Breast epithelium (tissue), 4 donors: ENCODE data around the gene DCST1. TPM values are rescaled to one million over a fixed set of nuclear protein-coding genes. Genes with fewer than 3 reads are reported as not detected.

Source experiments
- DNase-seq, 2 donors: peaks; one replicate each; pipeline ENCODE4 v3.0.0-alpha.2; 2019; ENCODE audit warnings: low spot score in 2 of 2
- H3K27ac ChIP-seq, 2 donors: fragments of 200-600 bp; sonication (generic) in 1 of 2; one replicate each; pipeline ENCODE4 v1.5.1; 2016 to 2019; ENCODE audit warnings: mild to moderate bottlenecking in 1 of 2
- H3K27me3 ChIP-seq, 2 donors: fragments of 200-600 bp; sonication (generic) in 1 of 2; one replicate each; pipeline versions ENCODE4 v1.5.1 to v1.6.0; 2017 to 2019; ENCODE audit warnings: control low read depth in 1 of 2, mild to moderate bottlenecking in 1 of 2
- H3K36me3 ChIP-seq: fragments of 200-600 bp; one replicate; pipeline ENCODE4 v1.5.1; 2019
- H3K4me1 ChIP-seq, 2 donors: fragments of 200-600 bp; sonication (generic); one replicate each; pipeline ENCODE4 v1.5.1; 2016 to 2019; ENCODE audit warnings: control low read depth in 1 of 2
- H3K4me3 ChIP-seq, 3 donors: fragments of 200-600 bp; sonication (generic); 1 replicate in 2 of 3; 2 replicates in 1 of 3; pipeline ENCODE4 v1.5.1; 2016 to 2019; ENCODE audit warnings: mild to moderate bottlenecking in 3 of 3, moderate library complexity in 2 of 3
- H3K9me3 ChIP-seq, 2 donors: fragments of 200-600 bp; sonication (generic) in 1 of 2; one replicate each; pipeline ENCODE4 v1.5.1; 2016 to 2019; ENCODE audit warnings: control low read depth in 1 of 2
- POLR2A ChIP-seq: fragments of 450-650 bp; IDR thresholded peaks from one replicate; pipeline ENCODE4 v1.6.1; 2016; ENCODE audit warnings: antibody characterized with exemption, mild to moderate bottlenecking, moderate library complexity
- POLR2AphosphoS5 ChIP-seq, 3 donors: sonication (generic); formaldehyde crosslinking; IDR thresholded peaks; one replicate each; pipeline ENCODE4 v1.6.1; 2017; ENCODE audit warnings: antibody characterized with exemption in 3 of 3
- intact Hi-C: fragments of 100-400 bp; cut with DNase I; formaldehyde crosslinking; loops from one replicate; pipeline ENCODE4 v1.15.1; 2023; ENCODE audit warnings: low total_unique reads
- total RNA-seq, 3 donors: library from RNA; depleted of rRNA; stranded (reverse); fragments of >200 nt; gene quantifications; one replicate each; pipeline ENCODE4 v1.1.0, GENCODE V29; 2016
- TF ChIP-seq, protein P1 (sequence below), 3 donors: fragments of 450-650 bp; IDR thresholded peaks; one replicate each; pipeline ENCODE4 v1.5.1; 2016 to 2017; ENCODE audit warnings: antibody characterized with exemption in 3 of 3, mild to moderate bottlenecking in 3 of 3, moderate library complexity in 3 of 3

DCST1 gene
- total RNA-seq, 3 donors from 2014 or later = 0.16 to 0.66 (median 0.44) TPM

- Histone ChIP-seq H3K27me3 (no peaks in the 10 kb centered on the region), H3K27ac (no peak overlapping the region), H3K4me1 (no peaks in the 10 kb centered on the region), H3K36me3 (no peaks in the 10 kb centered on the region), H3K4me3 (no peak overlapping the region), H3K9me3 (no peaks in the 10 kb centered on the region)
- no peak for DNase-seq
- intact Hi-C loops = no loop called here
- TF ChIP-seq, protein P1, sequence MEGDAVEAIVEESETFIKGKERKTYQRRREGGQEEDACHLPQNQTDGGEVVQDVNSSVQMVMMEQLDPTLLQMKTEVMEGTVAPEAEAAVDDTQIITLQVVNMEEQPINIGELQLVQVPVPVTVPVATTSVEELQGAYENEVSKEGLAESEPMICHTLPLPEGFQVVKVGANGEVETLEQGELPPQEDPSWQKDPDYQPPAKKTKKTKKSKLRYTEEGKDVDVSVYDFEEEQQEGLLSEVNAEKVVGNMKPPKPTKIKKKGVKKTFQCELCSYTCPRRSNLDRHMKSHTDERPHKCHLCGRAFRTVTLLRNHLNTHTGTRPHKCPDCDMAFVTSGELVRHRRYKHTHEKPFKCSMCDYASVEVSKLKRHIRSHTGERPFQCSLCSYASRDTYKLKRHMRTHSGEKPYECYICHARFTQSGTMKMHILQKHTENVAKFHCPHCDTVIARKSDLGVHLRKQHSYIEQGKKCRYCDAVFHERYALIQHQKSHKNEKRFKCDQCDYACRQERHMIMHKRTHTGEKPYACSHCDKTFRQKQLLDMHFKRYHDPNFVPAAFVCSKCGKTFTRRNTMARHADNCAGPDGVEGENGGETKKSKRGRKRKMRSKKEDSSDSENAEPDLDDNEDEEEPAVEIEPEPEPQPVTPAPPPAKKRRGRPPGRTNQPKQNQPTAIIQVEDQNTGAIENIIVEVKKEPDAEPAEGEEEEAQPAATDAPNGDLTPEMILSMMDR (IDR thresholded peaks at IDR 0.05) = no peak
- TF ChIP-seq POLR2A = no peak
- TF ChIP-seq POLR2AphosphoS5 (IDR thresholded peaks at IDR 0.05) = no peak
Observed at GRCh38 chr1:155032886-155033285, 738 bp upstream of the DCST1 start.

GRCh38 chr1:155034318-155035208, 939 bp downstream of the DCST1 start:
- no peaks in the 10 kb centered on the region for H3K9me3 ChIP-seq
- DNase-seq = no peak
- H3K36me3 ChIP-seq = no peaks in the 10 kb centered on the region
- H3K27me3 ChIP-seq = no peaks in the 10 kb centered on the region
- peaks cover 0 to 8% of the 10 kb centered on the region in 2 donors for H3K4me1 ChIP-seq
- intact Hi-C loops = no loop called here
- no peak overlapping the region for H3K4me3 ChIP-seq
- TF ChIP-seq, protein P1 (IDR thresholded peaks at IDR 0.05) = no peak
- no peak for TF ChIP-seq POLR2A
- no peak for TF ChIP-seq POLR2AphosphoS5 (IDR thresholded peaks at IDR 0.05)
- no peak overlapping the region for H3K27ac ChIP-seq

DNA sequence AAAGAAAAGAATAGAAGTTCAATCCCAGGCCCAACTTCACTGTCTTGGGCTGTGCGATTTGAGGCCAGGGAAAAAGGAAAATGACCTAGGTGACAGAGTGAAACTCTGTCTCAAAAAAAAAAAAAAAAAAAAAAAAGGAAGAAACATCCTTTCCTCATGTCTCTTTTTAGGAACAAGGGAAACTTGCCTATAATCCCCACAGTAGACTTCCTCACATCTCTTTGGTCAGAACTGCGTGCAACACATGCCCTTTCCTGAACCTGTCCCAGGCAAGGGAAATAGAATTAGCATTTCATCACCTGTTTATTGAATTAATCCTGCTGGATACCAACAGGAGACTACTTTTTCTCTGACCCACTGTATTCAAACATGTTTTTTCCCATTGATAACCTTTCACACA, 2.3 kb downstream of the DCST1 start:
- Histone ChIP-seq H3K4me3 (no peak overlapping the region), H3K4me1 (peaks cover 0 to 8% of the 10 kb centered on the region in 2 donors), H3K27ac (peak overlapping the region in 1 of 2 donors; percentile 21), H3K9me3 (no peaks in the 10 kb centered on the region), H3K27me3 (no peaks in the 10 kb centered on the region), H3K36me3 (no peaks in the 10 kb centered on the region)
- no peak for DNase-seq
- intact Hi-C loops = no loop called here
- TF ChIP-seq POLR2A = no peak
- TF ChIP-seq, protein P1 (IDR thresholded peaks at IDR 0.05) = no peak
- no peak for TF ChIP-seq POLR2AphosphoS5 (IDR thresholded peaks at IDR 0.05)

DNA sequence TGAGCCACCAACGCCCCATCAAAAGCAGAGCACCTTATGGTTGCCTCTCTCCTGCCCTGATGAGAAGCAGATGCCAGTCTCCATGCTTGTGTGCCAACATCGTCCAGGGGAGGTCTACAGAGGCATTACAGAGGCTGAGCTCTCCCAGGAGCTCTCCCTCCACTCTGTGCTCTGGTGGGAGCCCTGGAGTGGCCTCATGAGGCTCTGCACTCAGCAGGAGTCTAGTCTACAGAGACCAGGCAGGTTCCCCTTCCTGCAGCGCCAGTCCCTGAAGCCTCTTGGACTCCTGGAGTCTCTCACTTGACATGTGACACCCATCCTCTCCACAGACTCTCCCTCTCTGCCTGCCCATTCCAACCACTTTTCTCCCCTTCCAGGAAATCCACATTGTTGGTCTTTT, 3.4 kb downstream of the DCST1 start:
- Histone ChIP-seq H3K36me3 (no peaks in the 10 kb centered on the region), H3K27ac (peak overlapping the region in 1 of 2 donors; percentile 90), H3K4me3 (no peak overlapping the region), H3K4me1 (peaks cover 0 to 8% of the 10 kb centered on the region in 2 donors), H3K9me3 (no peaks in the 10 kb centered on the region), H3K27me3 (no peaks in the 10 kb centered on the region)
- DNase-seq = no peak
- no peak for TF ChIP-seq POLR2A
- TF ChIP-seq POLR2AphosphoS5 (IDR thresholded peaks at IDR 0.05) = no peak
- TF ChIP-seq, protein P1 (IDR thresholded peaks at IDR 0.05) = no peak
- intact Hi-C loops = no loop called here

- intact Hi-C loops = no loop called here
- peak in 1 of 3 donors; percentile 50 for TF ChIP-seq POLR2AphosphoS5 (IDR thresholded peaks at IDR 0.05)
- no peak for TF ChIP-seq POLR2A
- TF ChIP-seq, protein P1 (IDR thresholded peaks at IDR 0.05) = no peak
- H3K4me1 ChIP-seq = peaks cover 0 to 8% of the 10 kb centered on the region in 2 donors
Observed at GRCh38 chr1:155037851-155038441, 4.3 kb downstream of the DCST1 start.

More at GRCh38 chr1:155037851-155038441, 4.3 kb downstream of the DCST1 start:
- Histone ChIP-seq H3K27ac (peak overlapping the region; percentile 75 to 90), H3K27me3 (no peaks in the 10 kb centered on the region), H3K9me3 (no peaks in the 10 kb centered on the region), H3K36me3 (no peaks in the 10 kb centered on the region), H3K4me3 (no peak overlapping the region)
- peak in 1 of 2 donors; percentile 87 for DNase-seq
